ENCODE data around the gene FGFRL1. TPM values are rescaled to one million over a fixed set of nuclear protein-coding genes. Genes with fewer than 3 reads are reported as not detected.

The FGFRL1 gene
- total and polyA plus RNA-seq, 10 donors = 1.4 to 20.6 (median 9.5) TPM

- 64 to 71% (median 69%) methylated on average over 16 of the region's 16 CpGs for WGBS, 5 donors
- Histone ChIP-seq H3K4me1 (peaks cover 0 to 13% (median 8%) of the 10 kb centered on the region in 6 donors), H3K9me3 (no peaks in the 10 kb centered on the region), H3K27ac (no peak overlapping the region), H3K27me3 (replicated peaks in 1 of 7) (peaks cover 0 to 90% (median 20%) of the 10 kb centered on the region in 7 donors), H3K36me3 (no peaks in the 10 kb centered on the region), H3K4me3 (no peak overlapping the region)
- intact Hi-C loops (cut with DNase I; ENCODE audit: low total_unique reads) = no loop called here
- TF ChIP-seq, protein P1, sequence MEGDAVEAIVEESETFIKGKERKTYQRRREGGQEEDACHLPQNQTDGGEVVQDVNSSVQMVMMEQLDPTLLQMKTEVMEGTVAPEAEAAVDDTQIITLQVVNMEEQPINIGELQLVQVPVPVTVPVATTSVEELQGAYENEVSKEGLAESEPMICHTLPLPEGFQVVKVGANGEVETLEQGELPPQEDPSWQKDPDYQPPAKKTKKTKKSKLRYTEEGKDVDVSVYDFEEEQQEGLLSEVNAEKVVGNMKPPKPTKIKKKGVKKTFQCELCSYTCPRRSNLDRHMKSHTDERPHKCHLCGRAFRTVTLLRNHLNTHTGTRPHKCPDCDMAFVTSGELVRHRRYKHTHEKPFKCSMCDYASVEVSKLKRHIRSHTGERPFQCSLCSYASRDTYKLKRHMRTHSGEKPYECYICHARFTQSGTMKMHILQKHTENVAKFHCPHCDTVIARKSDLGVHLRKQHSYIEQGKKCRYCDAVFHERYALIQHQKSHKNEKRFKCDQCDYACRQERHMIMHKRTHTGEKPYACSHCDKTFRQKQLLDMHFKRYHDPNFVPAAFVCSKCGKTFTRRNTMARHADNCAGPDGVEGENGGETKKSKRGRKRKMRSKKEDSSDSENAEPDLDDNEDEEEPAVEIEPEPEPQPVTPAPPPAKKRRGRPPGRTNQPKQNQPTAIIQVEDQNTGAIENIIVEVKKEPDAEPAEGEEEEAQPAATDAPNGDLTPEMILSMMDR (IDR thresholded peaks at IDR 0.05 in 8 of 11, conservative IDR thresholded peaks at IDR 0.05 in 3 of 11) = no peak
- TF ChIP-seq POLR2A (IDR thresholded peaks at IDR 0.05) = no peak
- DNase-seq = peak; percentile 71
Observed at GRCh38 chr4:1048773-1049590, 37.6 kb downstream of the FGFRL1 start.

GRCh38 chr4:1049591-1049905, 38.1 kb downstream of the FGFRL1 start:
- H3K4me1 ChIP-seq = peaks cover 0 to 10% (median 8%) of the 10 kb centered on the region in 6 donors
- peaks cover 0 to 84% (median 14%) of the 10 kb centered on the region in 7 donors for H3K27me3 ChIP-seq (replicated peaks in 1 of 7)
- 71 to 85% (median 81%) methylated on average over 14 to 21 of the region's 21 CpGs for WGBS, 5 donors
- peak; percentile 66 for DNase-seq
- H3K27ac ChIP-seq = no peak overlapping the region
- H3K9me3 ChIP-seq = no peaks in the 10 kb centered on the region
- intact Hi-C loops (cut with DNase I; ENCODE audit: low total_unique reads) = no loop called here
- no peaks in the 10 kb centered on the region for H3K36me3 ChIP-seq
- H3K4me3 ChIP-seq = no peak overlapping the region
- TF ChIP-seq POLR2A (IDR thresholded peaks at IDR 0.05) (no peak), POLR2AphosphoS5 (IDR thresholded peaks at IDR 0.05) (no peak)
- TF ChIP-seq, protein P1 (IDR thresholded peaks at IDR 0.05 in 8 of 11, conservative IDR thresholded peaks at IDR 0.05 in 3 of 11) = no peak

DNA sequence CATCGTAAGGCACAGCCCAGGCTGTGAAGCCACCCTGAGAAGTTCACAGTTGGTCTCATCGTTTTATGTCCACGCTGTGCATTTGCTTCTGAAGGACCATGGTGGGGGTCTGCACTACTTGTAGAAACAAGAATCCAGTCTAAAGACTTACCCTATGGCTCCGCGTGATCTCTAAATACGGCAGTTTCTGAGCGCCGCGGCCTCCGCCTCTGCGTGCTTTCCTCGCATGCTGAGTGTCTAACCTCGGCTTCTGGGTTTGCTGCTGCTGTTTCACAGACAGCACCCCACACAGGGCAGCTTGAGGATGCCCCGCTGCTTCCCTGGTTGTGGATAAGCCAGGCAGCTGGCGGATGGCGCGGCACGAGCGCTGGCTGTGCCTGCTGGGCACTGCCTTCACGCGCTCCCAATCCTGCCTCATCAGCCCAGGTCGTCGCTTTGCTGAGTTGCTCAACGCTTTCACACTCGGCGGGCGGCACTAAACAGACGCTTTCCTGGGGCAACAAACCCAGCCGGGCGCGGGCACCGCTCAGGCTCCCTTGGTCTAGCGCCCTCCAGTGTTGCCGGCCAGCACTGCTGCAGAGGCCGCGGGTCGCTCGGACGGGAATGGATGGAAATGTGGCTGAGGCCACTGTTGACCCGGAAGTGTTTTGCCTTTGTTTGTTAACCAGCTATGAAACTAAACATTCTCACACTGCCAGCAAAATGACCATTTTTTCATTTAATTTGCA, 39.2 kb downstream of the FGFRL1 start:
- intact Hi-C loops (cut with DNase I; ENCODE audit: low total_unique reads) = no loop called here
- no peaks in the 10 kb centered on the region for H3K9me3 ChIP-seq
- WGBS, 5 donors = 64 to 92% (median 79%) methylated on average over 26 to 40 of the region's 40 CpGs
- no peak for TF ChIP-seq POLR2A (IDR thresholded peaks at IDR 0.05)
- H3K4me1 ChIP-seq = peaks cover 0 to 16% (median 10%) of the 10 kb centered on the region in 6 donors
- H3K4me3 ChIP-seq = no peak overlapping the region
- H3K36me3 ChIP-seq = no peaks in the 10 kb centered on the region
- H3K27ac ChIP-seq = no peak overlapping the region
- peak; percentile 75 for DNase-seq
- H3K27me3 ChIP-seq (replicated peaks in 1 of 7) = peaks cover 0 to 79% (median 12%) of the 10 kb centered on the region in 7 donors

DNA sequence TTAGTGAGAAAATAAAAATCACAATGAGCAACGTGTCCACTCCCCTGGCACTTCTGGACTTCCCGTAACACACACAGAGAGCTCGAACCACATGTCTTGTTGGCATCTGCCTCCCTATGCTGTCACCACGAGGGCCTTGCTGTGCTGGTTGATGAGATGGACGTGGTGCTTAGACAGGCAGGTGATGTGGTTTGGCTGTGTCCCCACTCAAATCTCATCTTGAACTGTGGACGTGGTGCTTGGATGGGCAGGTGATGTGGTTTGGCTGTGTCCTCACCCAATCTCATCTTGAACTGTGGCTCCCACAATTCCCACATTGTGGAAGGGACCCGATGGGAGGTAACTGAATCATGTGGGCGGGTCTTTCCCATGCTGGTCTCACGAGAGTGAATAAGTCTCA, 40.0 kb downstream of the FGFRL1 start:
- WGBS, 5 donors = 57 to 84% (median 70%) methylated on average over 9 of the region's 9 CpGs
- intact Hi-C loops (cut with DNase I; ENCODE audit: low total_unique reads) = no loop called here
- TF ChIP-seq POLR2A (IDR thresholded peaks at IDR 0.05) (no peak), POLR2AphosphoS5 (IDR thresholded peaks at IDR 0.05) (no peak)
- TF ChIP-seq, protein P1 (IDR thresholded peaks at IDR 0.05 in 8 of 11, conservative IDR thresholded peaks at IDR 0.05 in 3 of 11) = no peak
- Histone ChIP-seq H3K27me3 (replicated peaks in 1 of 7) (peaks cover 0 to 86% (median 16%) of the 10 kb centered on the region in 7 donors), H3K4me3 (no peak overlapping the region), H3K36me3 (no peaks in the 10 kb centered on the region), H3K4me1 (peaks cover 3 to 24% (median 17%) of the 10 kb centered on the region in 6 donors), H3K27ac (no peak overlapping the region), H3K9me3 (no peaks in the 10 kb centered on the region)
- no peak for DNase-seq

Data from spleen (tissue), 11 donors.